Heart left ventricle (tissue), 13 donors: ENCODE data around the gene SIRT1.

ENCODE experiments used
- POLR2A ChIP-seq, 2 donors: fragments of 450-650 bp; IDR thresholded peaks; one replicate each; pipeline ENCODE4 v1.6.1; 2017; ENCODE audit warnings: antibody characterized with exemption in 2 of 2, mild to moderate bottlenecking in 2 of 2, moderate library complexity in 2 of 2
- TF ChIP-seq, protein P1 (sequence below), 12 donors: fragments of 200-600 bp; sonication (generic) in 4 of 12; IDR thresholded peaks; one replicate each; pipeline versions ENCODE4 v1.5.0 to v1.8.0; 2018 to 2022; ENCODE audit warnings: antibody characterized with exemption in 12 of 12, mild to moderate bottlenecking in 5 of 12
- donor health status: ischemic (EF 13 %, LVEDD 7.1; RV severe dilation, severe dysfunction).
- donor health status: DM: no; HTN: yes; CAD: no.
- donor health status: DM: no; HTN: no; CAD: no.
- donor health status: ischemic (EF 25% LVEDD 6.9; RV normal size, moderate dysfunction).
- donor health status: ischemic (EF 25% LVEDD 5.7; RV mildly dilated, moderate dysfunction).
- donor health status: ischemic (EF 35%, LVEDD 5.7; RV mildly dilated, moderate dysfunction).
- donor health status: nonischemic (EF 11% LVEDD 7.7; RV severe dilation, severe dysfunction).
- donor health status: DM: yes; HTN: yes; CAD: no.
- donor health status: PGD.
- donor health status: ischemic (EF 29% LVEDD 5.4; RV normal size, mild dysfunction).
- donor health status: nonischemic (EF 23%, LVEDD 6.1; RV moderate dilation, normal function).

DNA sequence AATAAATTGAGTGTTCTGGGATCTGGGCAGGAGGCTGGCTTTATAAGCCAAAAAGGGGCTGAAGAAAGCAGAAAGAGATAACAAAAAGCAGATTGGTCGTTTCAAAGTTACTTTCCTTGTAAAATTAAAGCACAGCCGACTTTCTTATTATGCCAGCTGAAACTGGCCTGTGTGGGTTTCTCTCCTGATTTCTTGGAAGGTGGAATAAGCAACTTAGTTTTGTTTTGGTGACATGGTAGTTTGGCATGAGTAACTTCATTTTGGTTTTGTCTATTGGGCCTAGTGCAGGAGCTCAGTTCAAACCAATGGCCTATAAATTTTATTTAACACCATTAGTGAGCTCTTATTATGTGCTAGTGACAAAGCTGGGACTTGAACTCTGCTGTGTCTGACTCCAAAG lies 33.3 kb upstream of the SIRT1 start:
- TF ChIP-seq POLR2A (IDR thresholded peaks at IDR 0.05): no peak
- TF ChIP-seq, protein P1, sequence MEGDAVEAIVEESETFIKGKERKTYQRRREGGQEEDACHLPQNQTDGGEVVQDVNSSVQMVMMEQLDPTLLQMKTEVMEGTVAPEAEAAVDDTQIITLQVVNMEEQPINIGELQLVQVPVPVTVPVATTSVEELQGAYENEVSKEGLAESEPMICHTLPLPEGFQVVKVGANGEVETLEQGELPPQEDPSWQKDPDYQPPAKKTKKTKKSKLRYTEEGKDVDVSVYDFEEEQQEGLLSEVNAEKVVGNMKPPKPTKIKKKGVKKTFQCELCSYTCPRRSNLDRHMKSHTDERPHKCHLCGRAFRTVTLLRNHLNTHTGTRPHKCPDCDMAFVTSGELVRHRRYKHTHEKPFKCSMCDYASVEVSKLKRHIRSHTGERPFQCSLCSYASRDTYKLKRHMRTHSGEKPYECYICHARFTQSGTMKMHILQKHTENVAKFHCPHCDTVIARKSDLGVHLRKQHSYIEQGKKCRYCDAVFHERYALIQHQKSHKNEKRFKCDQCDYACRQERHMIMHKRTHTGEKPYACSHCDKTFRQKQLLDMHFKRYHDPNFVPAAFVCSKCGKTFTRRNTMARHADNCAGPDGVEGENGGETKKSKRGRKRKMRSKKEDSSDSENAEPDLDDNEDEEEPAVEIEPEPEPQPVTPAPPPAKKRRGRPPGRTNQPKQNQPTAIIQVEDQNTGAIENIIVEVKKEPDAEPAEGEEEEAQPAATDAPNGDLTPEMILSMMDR (IDR thresholded peaks at IDR 0.05): no peak
